BLaER1 treated with 17β-estradiol and CSF1 and Interleukin-3, amounts not matched to agents 10 nM and 100 nM (cell line): Measurements from ENCODE around the gene NR2C1.

Experiments used
- H3K27ac ChIP-seq, 11 experiments: shearing (Covaris generic); formaldehyde crosslinking; 2 replicates each; pipeline ENCODE4 v1.8.1; 2022
- H3K27me3 ChIP-seq, 11 experiments: shearing (Covaris generic); formaldehyde crosslinking; 2 replicates each; pipeline ENCODE4 v1.8.1; 2022
- H3K36me3 ChIP-seq, 11 experiments: shearing (Covaris generic); formaldehyde crosslinking; 2 replicates each; pipeline ENCODE4 v1.8.1; 2022
- H3K4me1 ChIP-seq, 10 experiments: shearing (Covaris generic); formaldehyde crosslinking; 2 replicates each; pipeline ENCODE4 v1.8.1; 2022
- H3K4me2 ChIP-seq, 11 experiments: shearing (Covaris generic); formaldehyde crosslinking; 2 replicates each; pipeline ENCODE4 v1.8.1; 2022
- H3K4me3 ChIP-seq, 10 experiments: shearing (Covaris generic); formaldehyde crosslinking; 2 replicates each; pipeline ENCODE4 v1.8.1; 2022
- H3K9ac ChIP-seq, 11 experiments: shearing (Covaris generic); formaldehyde crosslinking; 2 replicates each; pipeline ENCODE4 v1.8.1; 2022
- H3K9me3 ChIP-seq, 11 experiments: shearing (Covaris generic); formaldehyde crosslinking; replicated peaks in 1 of 11; 2 replicates each; pipeline ENCODE4 v1.8.1; 2022
- H4K20me1 ChIP-seq, 11 experiments: shearing (Covaris generic); formaldehyde crosslinking; 2 replicates each; pipeline ENCODE4 v1.8.1; 2022
- Cebpa-rat ChIP-seq, 11 experiments: shearing (Covaris generic); IDR thresholded peaks; 2 replicates each; pipeline ENCODE4 v1.8.1; 2022

The NR2C1 gene

GRCh38 chr12:95037906-95038305, 35.5 kb downstream of the NR2C1 start:
- H3K27ac ChIP-seq: no peak overlapping the region
- no peak overlapping the region for H3K4me2 ChIP-seq
- no peak for TF ChIP-seq Cebpa-rat (IDR thresholded peaks at IDR 0.05)
- H3K9me3 ChIP-seq: no peaks in the 10 kb centered on the region
- peaks cover 84 to 100% (median 96%) of the 10 kb centered on the region in 11 experiments for H3K36me3 ChIP-seq
- H3K27me3 ChIP-seq: no peaks in the 10 kb centered on the region
- peaks cover 0 to 7% (median 0%) of the 10 kb centered on the region in 11 experiments; a peak in 3 of 22 replicates for H4K20me1 ChIP-seq
- no peak overlapping the region for H3K4me3 ChIP-seq
- peaks cover 0 to 14% (median 0%) of the 10 kb centered on the region in 10 experiments; a peak in 3 of 20 replicates for H3K4me1 ChIP-seq
- no peak overlapping the region for H3K9ac ChIP-seq

GRCh38 chr12:95034750-95035149, 38.7 kb downstream of the NR2C1 start:
- no peaks in the 10 kb centered on the region for H3K27me3 ChIP-seq
- no peak for TF ChIP-seq Cebpa-rat (IDR thresholded peaks at IDR 0.05)
- peaks cover 0 to 14% (median 0%) of the 10 kb centered on the region in 10 experiments; a peak in 3 of 20 replicates for H3K4me1 ChIP-seq
- no peak overlapping the region for H3K4me2 ChIP-seq
- H3K9ac ChIP-seq: no peak overlapping the region
- H3K36me3 ChIP-seq: peaks cover 81 to 100% (median 94%) of the 10 kb centered on the region in 11 experiments
- H3K9me3 ChIP-seq: no peaks in the 10 kb centered on the region
- H4K20me1 ChIP-seq: peaks cover 0 to 7% (median 0%) of the 10 kb centered on the region in 11 experiments; a peak in 3 of 22 replicates
- H3K4me3 ChIP-seq: no peak overlapping the region
- no peak overlapping the region for H3K27ac ChIP-seq

GRCh38 chr12:95022477-95022876, 50.9 kb downstream of the NR2C1 start:
- Histone ChIP-seq H3K4me1 (peaks cover 0 to 8% (median 5%) of the 10 kb centered on the region in 10 experiments; a peak in 10 of 20 replicates), H3K27me3 (no peaks in the 10 kb centered on the region), H4K20me1 (no peaks in the 10 kb centered on the region), H3K9ac (no peak overlapping the region), H3K36me3 (peaks cover 24 to 78% (median 57%) of the 10 kb centered on the region in 11 experiments), H3K4me3 (no peak overlapping the region), H3K27ac (no peak overlapping the region), H3K4me2 (no peak overlapping the region), H3K9me3 (no peaks in the 10 kb centered on the region)
- TF ChIP-seq Cebpa-rat (IDR thresholded peaks at IDR 0.05): no peak

- Histone ChIP-seq H3K4me1 (peaks cover 0 to 16% (median 8%) of the 10 kb centered on the region in 10 experiments; a peak in 10 of 20 replicates), H3K4me3 (no peak overlapping the region), H4K20me1 (no peaks in the 10 kb centered on the region), H3K27ac (no peak overlapping the region), H3K9me3 (peaks cover 0 to 9% (median 5%) of the 10 kb centered on the region in 11 experiments; a peak in 10 of 22 replicates), H3K27me3 (no peaks in the 10 kb centered on the region), H3K4me2 (peak overlapping the region in 2 of 11 experiments; percentile 0 to 16; a peak in 2 of 22 replicates), H3K9ac (no peak overlapping the region), H3K36me3 (peaks cover 6 to 32% (median 21%) of the 10 kb centered on the region in 11 experiments; a peak in 20 of 22 replicates)
- no peak for TF ChIP-seq Cebpa-rat (IDR thresholded peaks at IDR 0.05)
These were observed 55.9 kb downstream of the NR2C1 start for GRCh38 chr12:95017482-95017881.

- Histone ChIP-seq H3K9me3 (peaks cover 0 to 9% (median 5%) of the 10 kb centered on the region in 11 experiments; a peak in 10 of 22 replicates), H4K20me1 (no peaks in the 10 kb centered on the region), H3K27me3 (no peaks in the 10 kb centered on the region), H3K4me2 (no peak overlapping the region), H3K27ac (no peak overlapping the region), H3K9ac (no peak overlapping the region), H3K36me3 (peaks cover 0 to 19% (median 12%) of the 10 kb centered on the region in 11 experiments; a peak in 16 of 22 replicates), H3K4me1 (peaks cover 0 to 25% (median 8%) of the 10 kb centered on the region in 10 experiments; a peak in 11 of 20 replicates), H3K4me3 (no peak overlapping the region)
- TF ChIP-seq Cebpa-rat (IDR thresholded peaks at IDR 0.05): no peak
These were observed 57.3 kb downstream of the NR2C1 start for GRCh38 chr12:95016120-95016519.

- Histone ChIP-seq H3K27ac (no peak overlapping the region), H3K4me2 (no peak overlapping the region), H3K36me3 (peaks cover 0 to 10% (median 5%) of the 10 kb centered on the region in 11 experiments; a peak in 13 of 22 replicates), H3K9ac (no peak overlapping the region), H4K20me1 (no peaks in the 10 kb centered on the region), H3K27me3 (no peaks in the 10 kb centered on the region), H3K9me3 (peaks cover 0 to 9% (median 7%) of the 10 kb centered on the region in 11 experiments; a peak in 12 of 22 replicates), H3K4me1 (peaks cover 0 to 35% (median 8%) of the 10 kb centered on the region in 10 experiments; a peak in 13 of 20 replicates), H3K4me3 (no peak overlapping the region)
- no peak for TF ChIP-seq Cebpa-rat (IDR thresholded peaks at IDR 0.05)
These were observed 58.9 kb downstream of the NR2C1 start for GRCh38 chr12:95014554-95014953.

- no peak for TF ChIP-seq Cebpa-rat (IDR thresholded peaks at IDR 0.05)
- peaks cover 33 to 48% (median 37%) of the 10 kb centered on the region in 11 experiments for H3K9me3 ChIP-seq
- H3K9ac ChIP-seq: no peak overlapping the region
- H3K4me2 ChIP-seq: no peak overlapping the region
- H3K4me1 ChIP-seq: peaks cover 11 to 44% (median 25%) of the 10 kb centered on the region in 10 experiments
- no peaks in the 10 kb centered on the region for H3K27me3 ChIP-seq
- peaks cover 0 to under 1% (median 0%) of the 10 kb centered on the region in 11 experiments; a peak in 1 of 22 replicates for H4K20me1 ChIP-seq
- peaks cover 3 to 9% (median 8%) of the 10 kb centered on the region in 11 experiments for H3K36me3 ChIP-seq
- H3K4me3 ChIP-seq: no peak overlapping the region
- H3K27ac ChIP-seq: no peak overlapping the region
These were observed 67.2 kb downstream of the NR2C1 start for GRCh38 chr12:95006206-95006605.

GRCh38 chr12:95004610-95005009, 68.8 kb downstream of the NR2C1 start:
- peaks cover 33 to 45% (median 37%) of the 10 kb centered on the region in 11 experiments for H3K9me3 ChIP-seq
- H3K4me1 ChIP-seq: peaks cover 11 to 47% (median 34%) of the 10 kb centered on the region in 10 experiments
- no peak overlapping the region for H3K9ac ChIP-seq
- no peak overlapping the region for H3K4me3 ChIP-seq
- H4K20me1 ChIP-seq: peaks cover 0 to 12% (median 0%) of the 10 kb centered on the region in 11 experiments; a peak in 4 of 22 replicates
- H3K27ac ChIP-seq: no peak overlapping the region
- H3K4me2 ChIP-seq: peak overlapping the region in 7 of 11 experiments; percentile 57 to 89 (median 81); a peak in 12 of 22 replicates
- peaks cover 15 to 25% (median 24%) of the 10 kb centered on the region in 11 experiments for H3K36me3 ChIP-seq
- peak in 8 of 11 experiments; percentile 16 to 87 (median 61); a peak in 8 of 22 replicates for TF ChIP-seq Cebpa-rat (IDR thresholded peaks at IDR 0.05)
- H3K27me3 ChIP-seq: no peaks in the 10 kb centered on the region

- H3K27ac ChIP-seq: peak overlapping the region; percentile 25 to 92 (median 86); a peak in 20 of 22 replicates
- H3K9ac ChIP-seq: peak overlapping the region in 10 of 11 experiments; percentile 23 to 93 (median 90); a peak in 14 of 22 replicates
- peak overlapping the region; percentile 77 to 93 (median 86) for H3K4me3 ChIP-seq
These were observed 69.5 kb downstream of the NR2C1 start for GRCh38 chr12:95003921-95004272.

More at GRCh38 chr12:95003921-95004272, 69.5 kb downstream of the NR2C1 start:
- peaks cover 15 to 32% (median 29%) of the 10 kb centered on the region in 11 experiments for H3K36me3 ChIP-seq
- peak overlapping the region; percentile 57 to 94 (median 81) for H3K4me2 ChIP-seq
- peaks cover 0 to 16% (median 0%) of the 10 kb centered on the region in 11 experiments; a peak in 5 of 22 replicates for H4K20me1 ChIP-seq
- no peak for TF ChIP-seq Cebpa-rat (IDR thresholded peaks at IDR 0.05)
- H3K27me3 ChIP-seq: no peaks in the 10 kb centered on the region
- peaks cover 11 to 52% (median 35%) of the 10 kb centered on the region in 10 experiments for H3K4me1 ChIP-seq
- peaks cover 30 to 38% (median 33%) of the 10 kb centered on the region in 11 experiments for H3K9me3 ChIP-seq
